Neuronal stem cell (in vitro differentiated cells): ENCODE results near the gene IL36B.

ENCODE experiments used
- DNase-seq: peaks from one replicate; pipeline ENCODE4 v3.0.0-alpha.2; 2013; ENCODE audit warnings: low spot score
- H2AFZ ChIP-seq: one replicate; pipeline ENCODE4 v1.6.1; 2013; ENCODE audit warnings: mild to moderate bottlenecking, low read length, inconsistent platforms
- H2AK5ac ChIP-seq: 2 replicates; pipeline ENCODE4 v1.6.1; 2013; ENCODE audit warnings: low read depth, mild to moderate bottlenecking, inconsistent platforms, low read length, moderate library complexity, mixed read lengths
- H2BK120ac ChIP-seq: 2 replicates; pipeline ENCODE4 v1.6.1; 2013; ENCODE audit warnings: low read depth, mild to moderate bottlenecking, inconsistent platforms, low read length, moderate library complexity, mixed read lengths
- H2BK12ac ChIP-seq: one replicate; pipeline ENCODE4 v1.6.1; 2013; ENCODE audit warnings: low read length, inconsistent platforms
- H2BK15ac ChIP-seq: 2 replicates; pipeline ENCODE4 v1.6.1; 2013; ENCODE audit warnings: mild to moderate bottlenecking, low read length, inconsistent platforms, mixed read lengths
- H2BK5ac ChIP-seq: one replicate; pipeline ENCODE4 v1.6.1; 2013; ENCODE audit warnings: inconsistent platforms, mild to moderate bottlenecking, low read length, moderate library complexity
- H3K14ac ChIP-seq: one replicate; pipeline ENCODE4 v1.6.1; 2013; ENCODE audit warnings: low read length, inconsistent platforms
- H3K18ac ChIP-seq: 2 replicates; pipeline ENCODE4 v1.6.1; 2013; ENCODE audit warnings: low read length, inconsistent platforms
- H3K23ac ChIP-seq: 2 replicates; pipeline ENCODE4 v1.6.1; 2013; ENCODE audit warnings: low read depth, mild to moderate bottlenecking, mixed read lengths, low read length, inconsistent platforms; ENCODE audit not compliant: poor library complexity
- H3K27ac ChIP-seq: replicated peaks from 3 replicates; pipeline ENCODE4 v1.5.1; 2013; ENCODE audit warnings: low read length, inconsistent platforms
- H3K27me3 ChIP-seq, 3 experiments: 2 replicates each; pipeline ENCODE4 v1.6.1; 2013; ENCODE audit warnings: low read length in 3 of 3, mild to moderate bottlenecking in 2 of 3, inconsistent platforms in 1 of 3, low read depth in 1 of 3, mixed read lengths in 1 of 3, moderate library complexity in 1 of 3; ENCODE audit not compliant: control insufficient read depth in 3 of 3, insufficient read depth in 3 of 3
- H3K36me3 ChIP-seq, 2 donors: replicated peaks in 1 of 2; 2 replicates each; pipeline ENCODE4 v1.6.1; 2013; ENCODE audit warnings: low read length in 2 of 2; ENCODE audit not compliant: control insufficient read depth in 2 of 2, insufficient read depth in 2 of 2
- H3K4ac ChIP-seq: 2 replicates; pipeline ENCODE4 v1.6.1; 2013; ENCODE audit warnings: inconsistent platforms, mild to moderate bottlenecking, low read length, moderate library complexity
- H3K4me1 ChIP-seq, 2 donors: 1 replicate in 1 of 2; 2 replicates in 1 of 2; pipeline ENCODE4 v1.6.1; 2013; ENCODE audit warnings: low read length in 2 of 2, low read depth in 1 of 2; ENCODE audit not compliant: control insufficient read depth in 2 of 2, insufficient read depth in 1 of 2
- H3K4me2 ChIP-seq: one replicate; pipeline ENCODE4 v1.6.1; 2013; ENCODE audit warnings: mild to moderate bottlenecking, low read length, inconsistent platforms; ENCODE audit not compliant: insufficient read depth, poor library complexity, severe bottlenecking
- H3K4me3 ChIP-seq, 2 donors: 2 replicates each; pipeline ENCODE4 v1.5.1; 2013; ENCODE audit warnings: low read length in 2 of 2, mild to moderate bottlenecking in 2 of 2, inconsistent platforms in 1 of 2, moderate library complexity in 1 of 2
- H3K79me1 ChIP-seq: one replicate; pipeline ENCODE4 v1.6.1; 2013; ENCODE audit warnings: low read depth, mild to moderate bottlenecking, inconsistent platforms, low read length, moderate library complexity
- H3K9ac ChIP-seq: one replicate; pipeline ENCODE4 v1.6.1; 2013; ENCODE audit warnings: mild to moderate bottlenecking, low read depth, low read length, inconsistent platforms; ENCODE audit not compliant: poor library complexity
- H3K9me3 ChIP-seq, 2 donors: replicated peaks in 1 of 2; 2 replicates each; pipeline versions ENCODE3 to v1.6.1; 2013; ENCODE audit warnings: low read length in 2 of 2, mild to moderate bottlenecking in 2 of 2, inconsistent platforms in 1 of 2, low read depth in 1 of 2, mixed read lengths in 1 of 2, moderate library complexity in 1 of 2; ENCODE audit not compliant: control insufficient read depth in 2 of 2, insufficient read depth in 1 of 2
- H4K8ac ChIP-seq: one replicate; pipeline ENCODE4 v1.6.1; 2013; ENCODE audit warnings: low read depth, mild to moderate bottlenecking, inconsistent platforms, low read length, moderate library complexity
- H4K91ac ChIP-seq: one replicate; pipeline ENCODE4 v1.6.1; 2013; ENCODE audit warnings: low read length, low read depth, mild to moderate bottlenecking, inconsistent platforms; ENCODE audit not compliant: poor library complexity
- WGBS, 2 donors: extraction: QIAGEN DNeasy Blood & Tissue Kit; methylation state at CpG; one replicate each; pipeline ENCODE4 v1.1.7; 2013; ENCODE audit warnings: missing lambda C conversion rate in 2 of 2, mixed read lengths in 1 of 2; ENCODE audit not compliant: insufficient read length in 2 of 2, insufficient replicate concordance in 1 of 2; ENCODE audit errors: extremely low coverage in 2 of 2; 5-methylcytosine and 5-hydroxymethylcytosine counted together

The IL36B gene

DNA sequence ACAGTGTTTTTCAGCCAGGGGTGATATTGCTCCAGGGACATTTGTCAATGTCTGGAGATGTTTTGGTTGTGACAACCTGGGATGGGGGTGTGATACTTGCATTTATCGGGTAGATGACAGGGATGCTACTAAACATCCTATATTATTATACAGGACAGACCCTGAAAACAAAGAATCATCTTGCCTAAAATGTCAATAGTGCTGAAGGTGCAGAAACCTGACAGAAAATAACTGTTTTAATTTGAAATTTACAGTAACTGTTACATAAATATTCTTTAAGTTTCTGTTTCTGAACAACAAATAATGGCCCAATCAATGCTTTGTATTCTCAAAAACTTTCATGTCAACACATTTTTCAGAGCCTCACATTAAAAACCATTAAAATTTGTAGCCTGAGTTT lies 45.4 kb downstream of the IL36B start:
- Histone ChIP-seq H3K4me2 (no peak overlapping the region), H2BK15ac (no peak overlapping the region), H3K27me3 (peaks cover 0 to 14% (median 0%) of the 10 kb centered on the region in 3 experiments), H3K4me1 (no peaks in the 10 kb centered on the region), H3K4me3 (no peak overlapping the region), H2BK120ac (no peak overlapping the region), H3K79me1 (no peaks in the 10 kb centered on the region), H2AFZ (no peak overlapping the region), H4K8ac (no peak overlapping the region), H3K23ac (no peak overlapping the region), H2BK12ac (no peak overlapping the region), H3K9me3 (peaks cover 0 to 2% of the 10 kb centered on the region in 2 donors), H4K91ac (no peak overlapping the region), H3K9ac (no peak overlapping the region), H3K18ac (no peak overlapping the region), H2BK5ac (no peak overlapping the region), H3K4ac (no peak overlapping the region), H2AK5ac (no peak overlapping the region), H3K27ac (no peak overlapping the region), H3K14ac (no peak overlapping the region), H3K36me3 (no peaks in the 10 kb centered on the region)
- no peak for DNase-seq
- no CpG with 5 or more reads among the region's 1 CpG for WGBS, 2 donors

DNA sequence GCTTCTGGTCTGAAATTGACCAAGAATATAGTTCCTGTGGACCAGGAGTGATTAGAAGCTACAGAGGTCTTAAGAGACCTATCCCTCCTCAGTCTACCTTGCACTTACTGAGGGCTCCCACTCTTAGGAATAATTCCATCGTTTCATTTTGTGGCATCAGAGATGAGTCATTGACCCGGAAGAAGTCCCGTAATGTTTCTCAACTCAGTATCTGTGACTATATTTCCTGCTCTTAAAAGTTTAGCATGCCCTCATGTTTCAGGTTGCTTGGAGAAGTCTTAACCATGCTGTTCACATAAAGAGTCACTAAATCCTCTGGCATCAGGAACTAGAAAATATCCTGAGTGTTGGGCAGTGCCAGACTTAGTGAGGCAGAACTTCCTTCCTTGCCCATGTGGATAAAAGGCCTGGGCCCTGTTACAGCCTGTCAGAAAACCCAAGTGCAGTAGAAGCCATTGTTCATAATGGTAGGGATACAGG lies 47.6 kb downstream of the IL36B start, which contains the start of gene IL36A:
Gene IL36A (plus strand): TSS at position 430 of the 480 bp plus-strand sequence. CDS start 413 bp downstream, outside the sequence.
- no peak within 1 kb of the TSS for H2AK5ac ChIP-seq
- H3K4me2 ChIP-seq, result no peak within 1 kb of the TSS
- no peaks in the 10 kb centered on the region for H3K36me3 ChIP-seq
- H4K8ac ChIP-seq, result no peak within 1 kb of the TSS
- H3K4me3 ChIP-seq, result no peak within 1 kb of the TSS
- H4K91ac ChIP-seq, result no peak within 1 kb of the TSS
- H3K23ac ChIP-seq, result no peak within 1 kb of the TSS
- H3K9me3 ChIP-seq, result peaks cover 0 to 7% of the 10 kb centered on the region in 2 donors
- no peak within 1 kb of the TSS for H3K18ac ChIP-seq
- no peak within 1 kb of the TSS for H3K27ac ChIP-seq
- H2AFZ ChIP-seq, result no peak within 1 kb of the TSS
- H3K14ac ChIP-seq, result peak within 1 kb of the TSS; percentile 27
- H2BK5ac ChIP-seq, result no peak within 1 kb of the TSS
- no peak within 1 kb of the TSS for H3K4ac ChIP-seq
- no peak within 1 kb of the TSS for H3K9ac ChIP-seq
- H2BK15ac ChIP-seq, result no peak within 1 kb of the TSS
- no peaks in the 10 kb centered on the region for H3K4me1 ChIP-seq
- DNase-seq, result no peak
- no peak within 1 kb of the TSS for H2BK12ac ChIP-seq
- H3K79me1 ChIP-seq, result no peaks in the 10 kb centered on the region
- no peak within 1 kb of the TSS for H2BK120ac ChIP-seq
- peaks cover 0 to 14% (median 0%) of the 10 kb centered on the region in 3 experiments for H3K27me3 ChIP-seq
- WGBS, 2 donors, result no CpG with 5 or more reads among the region's 3 CpGs

DNA sequence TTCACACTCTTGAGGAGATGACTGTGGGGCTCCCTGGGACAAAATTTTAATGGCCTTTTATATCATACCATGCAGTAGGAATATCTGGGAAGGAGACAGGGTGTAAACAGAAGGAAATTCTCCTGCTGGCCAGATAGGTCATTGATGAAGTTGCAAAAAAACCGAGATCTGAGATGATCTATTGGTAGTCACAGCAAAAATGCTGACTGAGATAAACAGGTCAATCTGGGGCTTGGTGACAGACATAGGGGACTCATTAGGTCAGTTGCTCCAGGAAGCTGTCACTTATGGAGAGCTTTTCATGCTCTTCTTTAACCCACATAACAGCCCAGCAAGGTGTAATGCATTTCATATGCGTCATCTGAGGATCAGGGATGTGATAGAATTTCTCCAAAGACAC lies 50.0 kb downstream of the IL36B start:
- no CpG with 5 or more reads among the region's 2 CpGs for WGBS, 2 donors
- no peak overlapping the region for H3K23ac ChIP-seq

DNA sequence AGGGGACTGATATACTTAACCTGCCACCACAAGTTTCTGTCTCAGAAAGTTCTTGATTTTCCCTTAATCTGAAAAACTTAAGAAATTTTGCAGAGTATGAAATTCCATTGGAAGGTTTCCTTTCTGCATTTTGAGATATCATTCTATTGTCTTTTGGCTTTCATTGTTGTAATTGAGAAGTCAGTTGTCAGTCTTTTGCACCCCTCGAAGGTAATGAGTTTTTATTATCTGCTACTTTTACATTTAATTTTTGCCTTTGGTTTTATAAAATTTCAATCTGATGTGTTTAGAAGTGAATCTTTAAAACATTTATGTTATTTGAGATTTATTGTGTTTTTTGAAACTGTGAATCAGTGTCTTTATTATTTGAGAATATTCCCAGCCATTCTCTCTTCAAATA lies 52.2 kb downstream of the IL36B start:
- no peak overlapping the region for H2AK5ac ChIP-seq
- no peak overlapping the region for H2BK5ac ChIP-seq
- H3K79me1 ChIP-seq, result no peaks in the 10 kb centered on the region
- H3K27ac ChIP-seq, result no peak overlapping the region
- H2BK15ac ChIP-seq, result no peak overlapping the region
- no peak for DNase-seq
- no peak overlapping the region for H3K9ac ChIP-seq
- H2BK120ac ChIP-seq, result no peak overlapping the region
- no peak overlapping the region for H3K4me2 ChIP-seq
- no peak overlapping the region for H2AFZ ChIP-seq
- H3K4me1 ChIP-seq, result no peaks in the 10 kb centered on the region
- H4K91ac ChIP-seq, result no peak overlapping the region
- peaks cover 0 to 5% of the 10 kb centered on the region in 2 donors for H3K9me3 ChIP-seq
- peaks cover 0 to 6% (median 0%) of the 10 kb centered on the region in 3 experiments for H3K27me3 ChIP-seq
- no peak overlapping the region for H3K18ac ChIP-seq
- H3K23ac ChIP-seq, result no peak overlapping the region
- no peak overlapping the region for H3K4me3 ChIP-seq
- no peak overlapping the region for H4K8ac ChIP-seq
- H3K4ac ChIP-seq, result no peak overlapping the region
- H3K14ac ChIP-seq, result no peak overlapping the region
- H3K36me3 ChIP-seq, result no peaks in the 10 kb centered on the region
- H2BK12ac ChIP-seq, result no peak overlapping the region
- WGBS, 2 donors, result no CpG with 5 or more reads among the region's 1 CpG

More for the DNA sequence above, 50.0 kb downstream of the IL36B start:
- H3K79me1 ChIP-seq, result no peaks in the 10 kb centered on the region
- H3K18ac ChIP-seq, result no peak overlapping the region
- no peak overlapping the region for H2BK5ac ChIP-seq
- H3K27ac ChIP-seq, result no peak overlapping the region
- no peak overlapping the region for H4K91ac ChIP-seq
- H3K27me3 ChIP-seq, result peaks cover 0 to 14% (median 0%) of the 10 kb centered on the region in 3 experiments
- DNase-seq, result no peak
- peaks cover 0 to 6% of the 10 kb centered on the region in 2 donors for H3K9me3 ChIP-seq
- no peak overlapping the region for H4K8ac ChIP-seq
- no peaks in the 10 kb centered on the region for H3K36me3 ChIP-seq
- H2BK12ac ChIP-seq, result no peak overlapping the region
- no peak overlapping the region for H2BK15ac ChIP-seq
- H3K4me3 ChIP-seq, result no peak overlapping the region
- no peak overlapping the region for H3K14ac ChIP-seq
- H3K4ac ChIP-seq, result no peak overlapping the region
- H3K4me2 ChIP-seq, result no peak overlapping the region
- no peak overlapping the region for H2AFZ ChIP-seq
- H3K9ac ChIP-seq, result no peak overlapping the region
- H2AK5ac ChIP-seq, result no peak overlapping the region
- H3K4me1 ChIP-seq, result no peaks in the 10 kb centered on the region
- no peak overlapping the region for H2BK120ac ChIP-seq
